AG10803 (cell line): ENCODE data around the gene SAPCD2.

ENCODE experiments used
- DNase-seq: peaks from one replicate; pipeline ENCODE4 v3.0.0; 2010; ENCODE audit warnings: low read depth
- H3K4me3 ChIP-seq: 2 replicates; pipeline ENCODE4 v1.5.1; 2011; ENCODE audit warnings: mild to moderate bottlenecking, low read length, control low read depth
- CTCF ChIP-seq: conservative IDR thresholded peaks from 2 replicates; pipeline ENCODE4 v1.5.1; 2011; ENCODE audit warnings: mild to moderate bottlenecking, low read length, control low read depth, inconsistent platforms

SAPCD2 gene

GRCh38 chr9:137088121-137088520 is 17.8 kb upstream of the SAPCD2 start:
- peak overlapping the region; percentile 78 for H3K4me3 ChIP-seq
- TF ChIP-seq CTCF = no peak
- no peak for DNase-seq

GRCh38 chr9:137087409-137087925 is 17.1 kb upstream of the SAPCD2 start:
- no peak for DNase-seq
- no peak for TF ChIP-seq CTCF
- peak overlapping the region; percentile 78 for H3K4me3 ChIP-seq

GRCh38 chr9:137086531-137087408 is 16.4 kb upstream of the SAPCD2 start, which contains the start of gene MAN1B1:
Gene MAN1B1 (plus strand): TSS chr9:137086985. CDS start chr9:137087000, 15 bp downstream.
- no peak for TF ChIP-seq CTCF
- peak; percentile 98 for DNase-seq
- H3K4me3 ChIP-seq = peak within 1 kb of the TSS; percentile 78

GRCh38 chr9:137085920-137086530 is 15.7 kb upstream of the SAPCD2 start:
- no peak for TF ChIP-seq CTCF
- H3K4me3 ChIP-seq = peak overlapping the region; percentile 78
- peak; percentile 48 for DNase-seq

GRCh38 chr9:137084526-137084925 is 14.2 kb upstream of the SAPCD2 start:
- no peak for DNase-seq
- TF ChIP-seq CTCF = no peak
- H3K4me3 ChIP-seq = no peak overlapping the region

GRCh38 chr9:137083394-137084004 is 13.1 kb upstream of the SAPCD2 start:
- TF ChIP-seq CTCF = no peak
- peak; percentile 94 for DNase-seq
- no peak overlapping the region for H3K4me3 ChIP-seq
